ENCODE measurements around the gene S100A9.

Gene S100A9

DNA sequence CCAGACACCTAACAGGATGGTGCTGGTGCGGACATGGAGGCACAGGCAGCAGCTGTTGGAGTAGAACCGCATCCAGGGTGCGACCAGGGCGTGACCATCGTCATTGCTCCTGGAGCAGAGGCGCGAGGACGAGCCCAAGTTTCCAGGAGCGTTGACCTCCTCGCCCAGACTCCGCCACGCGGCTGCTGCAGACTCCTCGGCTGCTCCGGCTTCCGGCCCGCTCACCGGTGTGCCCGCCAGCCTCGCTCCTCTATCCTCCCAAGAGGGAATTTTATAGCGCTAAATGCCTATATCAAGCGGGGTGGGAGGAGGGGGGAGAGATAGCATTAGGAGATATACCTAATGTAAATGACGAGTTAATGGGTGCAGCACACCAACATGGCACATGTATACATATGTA, 23.1 kb downstream of the S100A9 start:
- Mint-ChIP-seq H3K27me3 (peaks cover 13% of the 10 kb centered on the region), H3K4me3 (no peak overlapping the region), H3K9me3 (peaks cover 18% of the 10 kb centered on the region), H3K4me1 (no peaks in the 10 kb centered on the region), H3K27ac (no peak overlapping the region), H3K36me3 (ENCODE audit: low read depth) (peaks cover 2% of the 10 kb centered on the region)
- ATAC-seq, result no peak
- DNase-seq, result no peak

DNA sequence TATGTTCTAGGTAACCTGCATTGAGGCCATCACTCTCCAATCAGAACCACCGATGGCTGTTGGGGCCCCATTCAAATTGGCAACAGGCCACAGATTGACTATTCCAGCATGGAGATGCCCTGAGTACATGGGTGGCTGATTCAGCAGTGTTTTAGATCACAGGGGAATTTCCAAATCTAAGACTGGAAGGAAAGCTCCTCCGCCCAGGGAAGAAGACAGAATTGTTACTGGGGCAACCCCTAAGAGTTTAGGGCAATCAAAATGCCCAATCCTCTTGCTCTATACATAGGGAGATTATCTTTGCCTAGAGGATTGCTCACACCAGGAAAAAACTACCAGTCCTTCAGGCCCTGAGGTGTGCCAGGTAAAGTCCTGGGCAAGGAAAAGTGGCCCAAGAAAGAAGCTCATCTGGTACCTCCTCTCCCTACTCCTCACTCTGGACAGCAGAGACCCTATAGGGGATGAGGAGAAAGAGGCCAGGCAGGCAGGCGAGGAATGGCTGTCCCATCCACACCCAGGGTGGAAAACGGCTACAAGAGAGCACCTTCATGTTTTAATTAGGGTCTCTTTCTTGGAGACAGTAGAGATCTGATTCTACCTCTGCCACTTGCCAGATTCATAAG, 27.4 kb downstream of the S100A9 start:
- H3K27ac Mint-ChIP-seq, result no peak overlapping the region
- H3K4me1 Mint-ChIP-seq, result peaks cover 2% of the 10 kb centered on the region
- no peaks in the 10 kb centered on the region for H3K36me3 Mint-ChIP-seq (ENCODE audit: low read depth)
- H3K9me3 Mint-ChIP-seq, result peaks cover 18% of the 10 kb centered on the region
- H3K4me3 Mint-ChIP-seq, result no peak overlapping the region
- ATAC-seq, result no peak
- DNase-seq, result no peak
- peaks cover 15% of the 10 kb centered on the region for H3K27me3 Mint-ChIP-seq

DNA sequence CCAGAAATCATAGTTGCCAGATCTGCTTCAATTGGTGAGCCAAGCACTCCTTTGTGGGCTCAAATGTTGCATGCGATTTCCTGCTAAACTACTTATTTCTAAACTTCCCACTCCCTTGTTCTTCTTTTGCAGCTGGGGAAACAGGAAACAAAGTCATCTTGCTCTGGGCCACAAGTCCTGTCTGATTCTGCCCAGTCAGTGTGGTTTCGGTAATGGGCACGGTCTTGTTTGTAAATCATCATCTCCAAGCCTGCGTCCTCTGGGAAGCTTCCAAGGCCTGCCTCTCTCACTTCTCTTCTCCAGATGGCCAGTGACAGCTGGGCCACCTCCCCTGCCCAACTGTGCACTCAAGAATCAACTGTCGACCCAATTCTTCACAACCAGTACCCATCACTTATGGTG, 28.8 kb downstream of the S100A9 start:
- H3K4me3 Mint-ChIP-seq, result no peak overlapping the region
- peaks cover 10% of the 10 kb centered on the region for H3K27me3 Mint-ChIP-seq
- DNase-seq (no peak), ATAC-seq (no peak)
- peaks cover 2% of the 10 kb centered on the region for H3K4me1 Mint-ChIP-seq
- no peak overlapping the region for H3K27ac Mint-ChIP-seq
- no peaks in the 10 kb centered on the region for H3K36me3 Mint-ChIP-seq (ENCODE audit: low read depth)
- peaks cover 11% of the 10 kb centered on the region for H3K9me3 Mint-ChIP-seq

- Mint-ChIP-seq H3K27ac (no peak overlapping the region), H3K9me3 (peaks cover 7% of the 10 kb centered on the region), H3K27me3 (peaks cover 8% of the 10 kb centered on the region), H3K4me3 (no peak overlapping the region), H3K4me1 (peaks cover 2% of the 10 kb centered on the region), H3K36me3 (ENCODE audit: low read depth) (no peaks in the 10 kb centered on the region)
- DNase-seq (no peak), ATAC-seq (no peak)
Measured at GRCh38 chr1:153387001-153387400, 29.3 kb downstream of the S100A9 start.

DNA sequence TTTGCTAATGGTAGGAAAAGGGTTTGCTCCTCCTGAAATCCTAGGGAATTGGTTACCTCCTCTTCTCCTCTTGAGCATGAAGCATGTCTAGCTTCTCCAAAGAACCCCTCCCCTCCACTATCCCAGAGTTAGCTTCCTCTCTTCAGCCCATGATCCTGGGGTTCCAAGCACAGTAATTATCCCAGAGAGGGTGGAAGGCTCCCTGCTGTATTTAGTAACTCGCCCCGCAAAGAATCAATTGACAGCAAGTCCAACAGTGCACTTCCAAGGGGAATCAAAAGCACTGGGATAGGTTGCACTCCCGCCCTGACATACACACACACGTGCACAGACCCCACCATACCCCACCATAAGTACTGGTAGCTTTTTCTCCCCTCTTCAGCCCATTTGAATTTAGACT, 30.1 kb downstream of the S100A9 start:
- DNase-seq (no peak), ATAC-seq (no peak)
- H3K4me3 Mint-ChIP-seq, result no peak overlapping the region
- H3K9me3 Mint-ChIP-seq, result no peaks in the 10 kb centered on the region
- H3K27me3 Mint-ChIP-seq, result peaks cover 8% of the 10 kb centered on the region
- H3K27ac Mint-ChIP-seq, result no peak overlapping the region
- H3K36me3 Mint-ChIP-seq (ENCODE audit: low read depth), result no peaks in the 10 kb centered on the region
- H3K4me1 Mint-ChIP-seq, result peaks cover 2% of the 10 kb centered on the region

GRCh38 chr1:153389401-153389800, 31.7 kb downstream of the S100A9 start:
- ATAC-seq (no peak), DNase-seq (no peak)
- peaks cover 2% of the 10 kb centered on the region for H3K4me1 Mint-ChIP-seq
- H3K27me3 Mint-ChIP-seq, result peaks cover 10% of the 10 kb centered on the region
- no peak overlapping the region for H3K27ac Mint-ChIP-seq
- no peak overlapping the region for H3K4me3 Mint-ChIP-seq
- no peaks in the 10 kb centered on the region for H3K36me3 Mint-ChIP-seq (ENCODE audit: low read depth)
- H3K9me3 Mint-ChIP-seq, result no peaks in the 10 kb centered on the region

DNA sequence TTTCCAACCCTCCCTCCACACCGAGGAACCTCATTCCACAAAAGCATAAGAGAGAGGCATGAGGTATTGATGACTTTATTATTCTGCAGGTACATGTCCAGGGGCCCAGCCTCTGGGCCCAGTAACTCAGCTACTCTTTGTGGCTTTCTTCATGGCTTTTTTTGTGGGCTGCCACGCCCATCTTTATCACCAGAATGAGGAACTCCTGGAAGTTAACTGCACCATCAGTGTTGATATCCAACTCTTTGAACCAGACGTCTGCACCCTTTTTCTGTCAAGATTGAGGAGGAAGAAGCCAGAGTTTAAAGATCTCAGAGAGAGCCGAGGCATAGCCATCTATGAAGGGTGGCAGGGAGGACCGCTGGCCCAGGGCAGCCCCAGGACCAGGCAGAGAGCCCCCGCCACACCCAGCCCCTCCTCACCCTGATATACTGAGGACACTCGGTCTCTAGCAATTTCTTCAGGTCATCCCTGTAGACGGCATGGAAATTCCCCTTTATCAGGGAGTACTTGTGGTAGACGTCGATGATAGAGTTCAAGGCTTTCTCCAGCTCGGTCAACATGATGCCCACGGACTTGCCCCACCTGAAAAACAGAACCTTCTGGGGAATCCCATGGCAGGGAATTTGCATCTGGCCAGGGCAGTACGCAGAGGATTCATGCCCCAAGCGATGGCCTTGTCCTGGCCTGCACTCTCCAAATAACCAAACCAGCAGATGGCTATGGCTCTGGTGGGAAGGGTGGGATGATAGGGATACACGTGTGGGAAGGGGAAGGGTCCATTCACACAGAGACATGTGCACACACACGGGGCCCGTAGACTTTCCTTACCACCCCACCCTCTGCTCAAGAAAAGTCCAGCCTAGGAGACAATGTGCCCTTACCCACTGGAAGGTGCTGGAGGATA, 32.6 kb downstream of the S100A9 start:
- Mint-ChIP-seq H3K27me3 (peaks cover 12% of the 10 kb centered on the region), H3K4me1 (peaks cover 2% of the 10 kb centered on the region), H3K9me3 (no peaks in the 10 kb centered on the region), H3K4me3 (no peak overlapping the region), H3K27ac (no peak overlapping the region), H3K36me3 (ENCODE audit: low read depth) (no peaks in the 10 kb centered on the region)
- ATAC-seq (no peak), DNase-seq (no peak)

DNA sequence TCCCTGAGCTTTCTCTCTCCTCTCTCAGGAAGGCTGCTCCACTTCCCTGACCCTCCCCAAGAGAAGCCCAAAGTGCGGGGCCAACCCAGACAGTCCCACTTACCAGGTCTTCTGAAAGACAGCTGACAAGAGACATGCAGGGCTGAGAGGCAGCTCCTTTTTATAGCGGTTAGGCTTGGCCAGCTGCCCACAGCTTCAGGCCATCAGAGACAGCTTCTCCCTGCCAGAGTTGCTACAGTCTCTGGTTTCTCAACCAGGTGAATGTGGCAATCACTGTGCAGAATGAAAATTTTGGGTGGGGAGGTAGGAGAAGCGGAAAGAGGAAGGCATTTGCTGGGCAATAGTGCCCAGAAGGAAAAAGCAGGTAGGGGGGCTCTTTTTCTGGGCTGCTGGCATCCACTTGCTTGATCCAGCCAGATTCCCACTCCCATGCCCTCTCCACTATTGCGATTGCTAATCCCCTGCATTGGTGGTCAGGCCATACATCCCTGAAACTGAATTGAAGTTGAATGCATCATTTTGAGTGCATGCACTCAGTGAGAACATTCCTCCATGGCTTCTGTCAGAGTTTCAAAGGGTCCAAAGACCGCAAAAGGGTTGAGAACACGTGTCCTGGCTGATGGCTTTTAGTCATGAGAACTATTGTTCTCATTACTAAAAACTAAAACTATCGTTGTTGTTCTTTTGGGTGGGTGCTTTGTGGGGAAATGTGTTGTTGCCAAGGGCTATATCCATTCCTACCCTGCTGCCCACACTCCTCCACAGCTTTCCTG, 33.5 kb downstream of the S100A9 start, which contains the start of gene S100A8:
Gene S100A8 (minus strand): TSS at position 136 of the 773 bp plus-strand sequence. CDS start 538 bp downstream, outside the sequence.
- H3K9me3 Mint-ChIP-seq, result no peaks in the 10 kb centered on the region
- ATAC-seq, result no peak
- no peaks in the 10 kb centered on the region for H3K36me3 Mint-ChIP-seq (ENCODE audit: low read depth)
- H3K27ac Mint-ChIP-seq, result no peak within 1 kb of the TSS
- peaks cover 2% of the 10 kb centered on the region for H3K4me1 Mint-ChIP-seq
- H3K4me3 Mint-ChIP-seq, result no peak within 1 kb of the TSS
- peaks cover 15% of the 10 kb centered on the region for H3K27me3 Mint-ChIP-seq
- DNase-seq, result no peak

- Mint-ChIP-seq H3K27ac (no peak overlapping the region), H3K4me3 (no peak overlapping the region), H3K36me3 (ENCODE audit: low read depth) (no peaks in the 10 kb centered on the region), H3K9me3 (no peaks in the 10 kb centered on the region), H3K4me1 (peaks cover 2% of the 10 kb centered on the region), H3K27me3 (peaks cover 16% of the 10 kb centered on the region)
- ATAC-seq (no peak), DNase-seq (no peak)
Measured at GRCh38 chr1:153392258-153392657, 34.6 kb downstream of the S100A9 start.

DNA sequence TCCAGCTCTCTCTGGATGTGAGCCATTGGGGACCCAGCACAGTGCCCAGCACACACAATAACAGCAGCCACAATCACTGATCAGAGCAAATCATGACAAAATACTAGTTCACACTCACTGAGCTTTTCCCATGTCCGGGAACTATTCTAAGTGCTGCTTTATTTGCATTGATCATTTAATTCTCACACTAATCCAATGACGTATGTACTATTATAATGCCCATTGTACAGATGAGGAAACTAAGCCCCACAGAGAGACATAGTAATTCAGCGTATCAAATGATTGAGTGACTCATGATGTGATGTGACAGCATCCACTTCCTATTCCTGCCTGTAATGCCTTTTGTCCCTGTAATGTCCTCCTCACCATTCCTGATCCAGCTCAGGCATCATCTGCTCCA, 35.2 kb downstream of the S100A9 start:
- H3K36me3 Mint-ChIP-seq (ENCODE audit: low read depth), result no peaks in the 10 kb centered on the region
- peaks cover 18% of the 10 kb centered on the region for H3K27me3 Mint-ChIP-seq
- DNase-seq, result no peak
- H3K9me3 Mint-ChIP-seq, result no peaks in the 10 kb centered on the region
- no peak overlapping the region for H3K27ac Mint-ChIP-seq
- H3K4me3 Mint-ChIP-seq, result no peak overlapping the region
- H3K4me1 Mint-ChIP-seq, result peaks cover 2% of the 10 kb centered on the region
- no peak for ATAC-seq

DNA sequence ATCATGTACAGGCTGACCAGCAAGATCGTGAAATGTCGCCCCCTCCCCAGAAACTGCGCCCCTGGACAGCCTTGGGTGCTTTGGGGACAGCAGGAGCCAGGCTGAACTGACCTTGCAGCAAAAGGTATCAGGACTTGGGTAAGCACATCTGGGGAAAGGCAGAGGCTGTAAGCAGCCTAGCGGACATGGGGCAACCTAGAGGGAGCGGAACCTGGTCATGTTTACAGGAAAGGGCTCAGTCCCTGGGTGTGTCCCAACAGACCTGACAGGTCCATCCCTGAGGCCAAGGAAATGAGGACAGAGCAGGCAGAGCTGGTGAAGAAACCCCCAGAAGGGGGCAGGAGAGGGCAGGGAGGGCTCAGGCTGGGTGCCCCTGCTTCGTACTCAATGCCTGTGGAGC, 36.3 kb downstream of the S100A9 start:
- no peak overlapping the region for H3K4me3 Mint-ChIP-seq
- no peak for DNase-seq
- H3K27me3 Mint-ChIP-seq, result peaks cover 16% of the 10 kb centered on the region
- no peaks in the 10 kb centered on the region for H3K9me3 Mint-ChIP-seq
- H3K36me3 Mint-ChIP-seq (ENCODE audit: low read depth), result no peaks in the 10 kb centered on the region
- H3K4me1 Mint-ChIP-seq, result peaks cover 2% of the 10 kb centered on the region
- no peak for ATAC-seq
- H3K27ac Mint-ChIP-seq, result no peak overlapping the region

- H3K27me3 Mint-ChIP-seq, result peaks cover 16% of the 10 kb centered on the region
- H3K27ac Mint-ChIP-seq, result no peak overlapping the region
- no peak overlapping the region for H3K4me3 Mint-ChIP-seq
- DNase-seq (no peak), ATAC-seq (no peak)
- no peaks in the 10 kb centered on the region for H3K36me3 Mint-ChIP-seq (ENCODE audit: low read depth)
- H3K9me3 Mint-ChIP-seq, result no peaks in the 10 kb centered on the region
- H3K4me1 Mint-ChIP-seq, result peaks cover 2% of the 10 kb centered on the region
Measured at GRCh38 chr1:153394391-153394790, 36.7 kb downstream of the S100A9 start.

DNA sequence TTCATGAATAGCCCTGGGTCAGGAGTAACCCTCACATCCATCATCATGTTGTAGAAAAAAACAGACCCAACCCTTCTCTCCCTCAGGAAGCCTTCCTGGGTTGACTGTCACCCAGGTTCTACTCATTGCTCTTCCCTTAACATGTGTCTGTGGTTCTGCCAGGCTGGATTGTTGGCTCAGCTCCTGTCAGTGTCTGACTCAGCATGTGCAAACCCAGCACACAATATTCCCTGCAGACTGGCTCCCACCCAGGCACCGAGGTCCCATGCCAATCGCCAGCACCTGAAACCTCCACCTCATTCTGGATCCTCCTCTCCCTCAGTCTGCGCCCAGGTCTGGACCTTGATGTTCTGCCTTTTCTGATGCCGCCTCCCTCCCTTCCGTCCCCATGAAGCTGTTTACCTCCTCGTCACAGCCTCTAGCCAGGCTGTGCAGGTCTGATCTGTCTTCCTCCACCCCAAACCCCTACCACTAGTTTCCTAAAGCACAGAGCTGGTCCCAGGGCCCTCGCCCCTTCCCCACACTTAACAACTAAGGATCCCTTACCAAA, 37.6 kb downstream of the S100A9 start:
- H3K27ac Mint-ChIP-seq, result no peak overlapping the region
- H3K27me3 Mint-ChIP-seq, result peaks cover 13% of the 10 kb centered on the region
- no peak overlapping the region for H3K4me3 Mint-ChIP-seq
- no peaks in the 10 kb centered on the region for H3K4me1 Mint-ChIP-seq
- no peaks in the 10 kb centered on the region for H3K36me3 Mint-ChIP-seq (ENCODE audit: low read depth)
- no peak for DNase-seq
- H3K9me3 Mint-ChIP-seq, result no peaks in the 10 kb centered on the region
- no peak for ATAC-seq

- Mint-ChIP-seq H3K27ac (no peak overlapping the region), H3K27me3 (peaks cover 13% of the 10 kb centered on the region), H3K4me3 (no peak overlapping the region), H3K4me1 (no peaks in the 10 kb centered on the region), H3K9me3 (no peaks in the 10 kb centered on the region), H3K36me3 (ENCODE audit: low read depth) (no peaks in the 10 kb centered on the region)
- DNase-seq, result no peak
- no peak for ATAC-seq
Measured at GRCh38 chr1:153395776-153396175, 38.1 kb downstream of the S100A9 start.
